Measurements from ENCODE around the gene NF2.

DNA sequence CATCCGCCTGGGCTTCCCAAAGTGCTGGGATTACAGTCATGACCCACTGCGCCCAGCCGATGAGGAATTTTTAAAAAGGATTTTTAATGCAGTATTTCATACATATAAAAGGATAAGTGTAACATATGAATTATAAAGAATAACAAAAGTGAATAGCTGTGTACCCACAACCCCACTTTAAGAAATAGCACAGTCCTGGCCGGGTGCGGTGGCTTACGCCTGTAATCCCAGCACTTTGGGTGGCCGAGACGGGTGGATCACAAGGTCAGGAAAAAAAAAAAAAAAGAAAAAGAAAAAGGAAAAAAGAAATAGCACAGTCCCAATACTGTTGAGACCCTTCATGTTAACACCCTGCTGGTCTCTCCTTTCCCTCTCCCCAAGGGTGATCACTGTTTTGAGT is 62.1 kb downstream of the NF2 start:
- no peak for TF ChIP-seq YY1 (IDR thresholded peaks at IDR 0.05; ENCODE audit: insufficient read depth, insufficient read length)
- TF ChIP-seq SUZ12 (IDR thresholded peaks at IDR 0.05; ENCODE audit: extremely low read depth, insufficient read depth, insufficient read length) = no peak

Data from NT2/D1 (cell line).